ENCODE measurements around the gene SPHK1.

GRCh38 chr17:76341301-76341700 is 43.1 kb upstream of the SPHK1 start:
- TF ChIP-seq JUND (IDR thresholded peaks at IDR 0.05): no peak
- no peak for TF ChIP-seq EZH2phosphoT487 (IDR thresholded peaks at IDR 0.05; ENCODE audit: borderline replicate concordance, low read depth)
